H9 (cell line): Measurements from ENCODE around the gene OR8B8. TPM values are rescaled to one million over a fixed set of nuclear protein-coding genes. Genes with fewer than 3 reads are reported as not detected.

ENCODE experiments used
- DNase-seq: peaks from one replicate; pipeline ENCODE4 v3.0.0-alpha.2; 2017
- H2AFZ ChIP-seq: one replicate; pipeline ENCODE4 v1.6.1; 2013; ENCODE audit warnings: mild to moderate bottlenecking, low read length, control low read depth, moderate library complexity
- H2AK5ac ChIP-seq: 2 replicates; pipeline ENCODE4 v1.6.1; 2013; ENCODE audit warnings: low read length, control low read depth, mixed read lengths; ENCODE audit not compliant: insufficient read length
- H2BK120ac ChIP-seq: one replicate; pipeline ENCODE4 v1.6.1; 2013; ENCODE audit warnings: low read depth, mild to moderate bottlenecking, low read length, control low read depth, inconsistent platforms; ENCODE audit not compliant: poor library complexity, severe bottlenecking
- H2BK12ac ChIP-seq: 2 replicates; pipeline ENCODE4 v1.6.1; 2013; ENCODE audit warnings: low read length, control low read depth, mixed read lengths, low read depth; ENCODE audit not compliant: insufficient read length
- H2BK15ac ChIP-seq: 2 replicates; pipeline ENCODE4 v1.6.1; 2013; ENCODE audit warnings: low read depth, low read length, control low read depth
- H2BK20ac ChIP-seq: one replicate; pipeline ENCODE4 v1.6.1; 2013; ENCODE audit warnings: low read depth, mild to moderate bottlenecking, low read length, control low read depth, inconsistent platforms; ENCODE audit not compliant: poor library complexity, severe bottlenecking
- H2BK5ac ChIP-seq: 2 replicates; pipeline ENCODE4 v1.6.1; 2013; ENCODE audit warnings: low read length, control low read depth, mixed read lengths; ENCODE audit not compliant: insufficient read length
- H3K14ac ChIP-seq: 2 replicates; pipeline ENCODE4 v1.6.1; 2013; ENCODE audit warnings: low read length, control low read depth; ENCODE audit not compliant: insufficient read depth
- H3K18ac ChIP-seq: 2 replicates; pipeline ENCODE4 v1.6.1; 2013; ENCODE audit warnings: low read depth, mild to moderate bottlenecking, mixed read lengths, low read length, control low read depth; ENCODE audit not compliant: insufficient read length
- H3K23ac ChIP-seq: 2 replicates; pipeline ENCODE4 v1.6.1; 2013; ENCODE audit warnings: low read length, control low read depth, mixed read lengths, low read depth; ENCODE audit not compliant: insufficient read length
- H3K23me2 ChIP-seq: 2 replicates; pipeline ENCODE4 v1.6.1; 2013; ENCODE audit warnings: low read depth, mild to moderate bottlenecking, mixed read lengths, low read length, control low read depth; ENCODE audit not compliant: insufficient read length, poor library complexity, severe bottlenecking
- H3K27ac ChIP-seq: 2 replicates; pipeline ENCODE4 v1.5.1; 2013; ENCODE audit warnings: low read length, control low read depth, mixed read lengths, low read depth; ENCODE audit not compliant: insufficient read length
- H3K27me3 ChIP-seq: 2 replicates; pipeline ENCODE4 v1.6.1; 2013; ENCODE audit warnings: low read length, control low read depth, inconsistent platforms; ENCODE audit not compliant: insufficient read depth
- H3K4ac ChIP-seq: 2 replicates; pipeline ENCODE4 v1.6.1; 2013; ENCODE audit warnings: low read depth, mild to moderate bottlenecking, control low read depth, inconsistent platforms, low read length, moderate library complexity
- H3K4me1 ChIP-seq: 2 replicates; pipeline ENCODE4 v1.6.1; 2013; ENCODE audit warnings: low read length, control low read depth, inconsistent platforms; ENCODE audit not compliant: insufficient read depth
- H3K4me2 ChIP-seq: 2 replicates; pipeline ENCODE4 v1.6.1; 2013; ENCODE audit warnings: low read length, control low read depth, mixed read lengths; ENCODE audit not compliant: insufficient read length, insufficient read depth
- H3K56ac ChIP-seq: 2 replicates; pipeline ENCODE4 v1.6.1; 2013; ENCODE audit warnings: low read depth, mild to moderate bottlenecking, mixed read lengths, low read length, control low read depth; ENCODE audit not compliant: insufficient read length
- H3K79me1 ChIP-seq: 2 replicates; pipeline ENCODE4 v1.6.1; 2013; ENCODE audit warnings: low read depth, mild to moderate bottlenecking, moderate library complexity, low read length, control low read depth, inconsistent platforms; ENCODE audit not compliant: insufficient read depth, poor library complexity, severe bottlenecking
- H3K79me2 ChIP-seq: 2 replicates; pipeline ENCODE4 v1.6.1; 2013; ENCODE audit warnings: low read length, control low read depth, inconsistent platforms; ENCODE audit not compliant: insufficient read depth
- H3K9ac ChIP-seq: 2 replicates; pipeline ENCODE4 v1.6.1; 2013; ENCODE audit warnings: low read length, control low read depth, mixed read lengths; ENCODE audit not compliant: insufficient read length; ENCODE audit errors: extremely low read depth
- H3K9me3 ChIP-seq: one replicate; pipeline ENCODE4 v1.6.1; 2013; ENCODE audit warnings: low read depth, low read length, inconsistent platforms; ENCODE audit not compliant: control insufficient read depth
- H3T11ph ChIP-seq: one replicate; pipeline ENCODE4 v1.6.1; 2013; ENCODE audit warnings: mild to moderate bottlenecking, low read length, control low read depth, inconsistent platforms
- H4K20me1 ChIP-seq: one replicate; pipeline ENCODE4 v1.6.1; 2013; ENCODE audit not compliant: control insufficient read depth, insufficient read length, insufficient read depth
- H4K5ac ChIP-seq: 2 replicates; pipeline ENCODE4 v1.6.1; 2013; ENCODE audit warnings: low read depth, mild to moderate bottlenecking, mixed read lengths, low read length, control low read depth; ENCODE audit not compliant: insufficient read length
- H4K8ac ChIP-seq: replicated peaks from 2 replicates; pipeline ENCODE4 v1.6.1; 2013; ENCODE audit warnings: low read length, control low read depth, mixed read lengths, low read depth; ENCODE audit not compliant: insufficient read length
- H4K91ac ChIP-seq: 2 replicates; pipeline ENCODE4 v1.6.1; 2013; ENCODE audit warnings: low read depth, mild to moderate bottlenecking, moderate library complexity, mixed read lengths, low read length, control low read depth; ENCODE audit not compliant: insufficient read length
- H3K27ac Mint-ChIP-seq, 3 experiments: 2 replicates in 2 of 3; 3 replicates in 1 of 3; pipeline ENCODE4 v1.8.0; 2020 to 2021; ENCODE audit warnings: mixed read lengths in 3 of 3, mild to moderate bottlenecking in 1 of 3, moderate library complexity in 1 of 3
- H3K27me3 Mint-ChIP-seq: 2 replicates; pipeline ENCODE4 v1.8.0; 2021; ENCODE audit warnings: low read depth, mild to moderate bottlenecking, moderate library complexity, mixed read lengths
- H3K36me3 Mint-ChIP-seq, 3 experiments: 2 replicates in 2 of 3; 3 replicates in 1 of 3; pipeline ENCODE4 v1.8.0; 2020 to 2021; ENCODE audit warnings: low read depth in 3 of 3, mixed read lengths in 3 of 3; ENCODE audit not compliant: insufficient read depth in 1 of 3
- H3K4me1 Mint-ChIP-seq, 2 experiments: 2 replicates each; pipeline ENCODE4 v1.8.0; 2020; ENCODE audit warnings: mixed read lengths in 2 of 2
- H3K4me3 Mint-ChIP-seq, 2 experiments: 2 replicates in 1 of 2; 3 replicates in 1 of 2; pipeline ENCODE4 v1.8.0; 2020 to 2021; ENCODE audit warnings: mild to moderate bottlenecking in 2 of 2, mixed read lengths in 2 of 2, moderate library complexity in 1 of 2
- H3K9me3 Mint-ChIP-seq, 2 experiments: 2 replicates in 1 of 2; 3 replicates in 1 of 2; pipeline ENCODE4 v1.8.0; 2020; ENCODE audit warnings: mild to moderate bottlenecking in 2 of 2, mixed read lengths in 2 of 2, moderate library complexity in 1 of 2
- CTCF ChIP-seq: fragments of 200-600 bp; sonication (generic); conservative IDR thresholded peaks from 3 replicates; pipeline ENCODE4 v1.8.0; 2021; ENCODE audit warnings: antibody characterized with exemption, mild to moderate bottlenecking
- WGBS: extraction: QIAGEN DNeasy Blood & Tissue Kit; methylation state at CpG from one replicate; pipeline ENCODE4 v1.1.7; 2013; ENCODE audit warnings: missing lambda C conversion rate, low lambda C conversion rate, mixed read lengths; ENCODE audit not compliant: insufficient read length; ENCODE audit errors: extremely low coverage; 5-methylcytosine and 5-hydroxymethylcytosine counted together
- total RNA-seq: library from RNA; stranded (reverse); gene quantifications from 2 replicates; pipeline ENCODE4 v1.2.1, GENCODE V29; 2021

OR8B8 gene
- total RNA-seq, 1 experiment from 2014 or later: not detected

DNA sequence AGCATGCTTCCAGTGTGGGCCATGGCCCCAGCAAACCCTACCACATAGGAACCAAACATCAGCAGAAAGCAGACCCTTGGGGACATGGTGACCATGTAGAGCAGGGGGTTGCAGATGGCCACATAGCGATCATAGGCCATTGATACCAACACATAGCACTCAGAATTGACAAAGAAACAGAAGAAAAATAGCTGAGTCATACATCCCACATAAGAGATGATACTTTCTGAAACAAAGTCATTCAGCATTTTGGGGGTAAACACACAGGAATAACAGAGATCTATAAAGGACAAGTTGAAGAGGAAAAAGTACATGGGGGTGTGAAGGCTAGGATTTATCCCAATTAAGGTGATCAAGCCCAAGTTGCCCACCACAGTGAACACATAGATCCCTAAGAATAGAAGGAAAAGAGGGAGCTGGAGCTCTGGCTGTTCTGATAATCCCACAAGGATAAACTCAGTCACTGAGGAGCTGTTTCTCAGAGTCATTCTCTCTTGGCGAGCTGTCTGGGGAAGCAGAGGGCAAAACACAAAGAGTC, 21.0 kb downstream of the OR8B8 start, which contains the start of gene OR8B4:
TSS of gene OR8B4 (minus strand) at position 488 of the 538 bp plus-strand sequence. CDS start at position 488, 0 bp downstream.
- Histone ChIP-seq H4K8ac (no peak within 1 kb of the TSS), H2AFZ (no peak within 1 kb of the TSS), H4K5ac (no peak within 1 kb of the TSS), H3K4me2 (no peak within 1 kb of the TSS), H3K9me3 (no peaks in the 10 kb centered on the region), H3T11ph (no peak within 1 kb of the TSS), H2BK5ac (no peak within 1 kb of the TSS), H3K4ac (no peak within 1 kb of the TSS), H3K27ac (no peak within 1 kb of the TSS), H2BK15ac (no peak within 1 kb of the TSS), H3K14ac (no peak within 1 kb of the TSS), H3K18ac (no peak within 1 kb of the TSS), H3K79me1 (no peaks in the 10 kb centered on the region), H3K23me2 (no peaks in the 10 kb centered on the region), H2BK20ac (no peak within 1 kb of the TSS), H2BK120ac (no peak within 1 kb of the TSS), H3K4me1 (no peaks in the 10 kb centered on the region), H3K79me2 (no peaks in the 10 kb centered on the region), H3K9ac (no peak within 1 kb of the TSS), H3K56ac (no peak within 1 kb of the TSS), H2AK5ac (no peak within 1 kb of the TSS), H3K23ac (no peak within 1 kb of the TSS), H3K27me3 (no peaks in the 10 kb centered on the region), H4K20me1 (no peaks in the 10 kb centered on the region), H2BK12ac (no peak within 1 kb of the TSS), H4K91ac (no peak within 1 kb of the TSS)
- H3K36me3 Mint-ChIP-seq: peaks cover 0 to 5% (median 0%) of the 10 kb centered on the region in 3 experiments; a peak in 2 of 7 replicates
- TF ChIP-seq CTCF: no peak
- peaks cover 4 to 7% of the 10 kb centered on the region in 2 experiments; a peak in 4 of 5 replicates for H3K9me3 Mint-ChIP-seq
- no peaks in the 10 kb centered on the region; the same call in 1 of the 2 replicates for H3K27me3 Mint-ChIP-seq
- peak within 1 kb of the TSS in 1 of 3 experiments; percentile 26; a peak in 3 of 7 replicates for H3K27ac Mint-ChIP-seq
- DNase-seq: no peak
- no peak within 1 kb of the TSS for H3K4me3 Mint-ChIP-seq
- H3K4me1 Mint-ChIP-seq: no peaks in the 10 kb centered on the region; a peak in 1 of 4 replicates
- WGBS: no CpG with 5 or more reads among the region's 2 CpGs
